Epithelial cell of esophagus (primary cell): Measurements from ENCODE around the gene NRG2.

Experiments used
- DNase-seq: peaks from one replicate; pipeline ENCODE4 v3.0.0; 2010; ENCODE audit warnings: low read depth
- H3K4me3 ChIP-seq: 2 replicates; pipeline ENCODE4 v1.5.1; 2011; ENCODE audit warnings: mild to moderate bottlenecking, low read length, control low read depth
- TF ChIP-seq, protein P1 (sequence below): IDR thresholded peaks from 2 replicates; pipeline ENCODE4 v1.5.1; 2011; ENCODE audit warnings: low read depth, mild to moderate bottlenecking, low read length, control low read depth, inconsistent platforms; ENCODE audit not compliant: insufficient read depth; ENCODE audit errors: missing control alignments

The NRG2 gene

DNA sequence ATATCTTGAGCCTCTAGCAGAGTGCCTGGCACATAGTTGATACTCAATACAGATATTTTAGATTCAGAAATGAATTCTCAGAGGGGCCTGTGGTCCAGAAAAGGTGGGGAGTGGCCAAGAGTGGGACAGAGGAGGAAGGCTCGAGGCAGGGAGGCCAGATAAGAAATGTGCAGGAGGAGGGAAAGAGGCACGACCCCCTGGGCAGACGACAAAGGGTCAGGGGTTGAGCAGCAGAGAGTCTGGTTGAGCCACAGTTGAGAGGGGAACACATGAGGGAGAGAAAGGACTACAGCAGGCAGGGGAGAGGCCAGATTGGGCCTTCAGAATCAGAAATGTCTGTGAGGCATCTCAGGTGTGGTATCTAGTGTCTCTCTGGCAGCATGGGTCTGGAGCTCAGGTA is 158.4 kb downstream of the NRG2 start:
- no peak overlapping the region for H3K4me3 ChIP-seq
- DNase-seq: no peak
- TF ChIP-seq, protein P1, sequence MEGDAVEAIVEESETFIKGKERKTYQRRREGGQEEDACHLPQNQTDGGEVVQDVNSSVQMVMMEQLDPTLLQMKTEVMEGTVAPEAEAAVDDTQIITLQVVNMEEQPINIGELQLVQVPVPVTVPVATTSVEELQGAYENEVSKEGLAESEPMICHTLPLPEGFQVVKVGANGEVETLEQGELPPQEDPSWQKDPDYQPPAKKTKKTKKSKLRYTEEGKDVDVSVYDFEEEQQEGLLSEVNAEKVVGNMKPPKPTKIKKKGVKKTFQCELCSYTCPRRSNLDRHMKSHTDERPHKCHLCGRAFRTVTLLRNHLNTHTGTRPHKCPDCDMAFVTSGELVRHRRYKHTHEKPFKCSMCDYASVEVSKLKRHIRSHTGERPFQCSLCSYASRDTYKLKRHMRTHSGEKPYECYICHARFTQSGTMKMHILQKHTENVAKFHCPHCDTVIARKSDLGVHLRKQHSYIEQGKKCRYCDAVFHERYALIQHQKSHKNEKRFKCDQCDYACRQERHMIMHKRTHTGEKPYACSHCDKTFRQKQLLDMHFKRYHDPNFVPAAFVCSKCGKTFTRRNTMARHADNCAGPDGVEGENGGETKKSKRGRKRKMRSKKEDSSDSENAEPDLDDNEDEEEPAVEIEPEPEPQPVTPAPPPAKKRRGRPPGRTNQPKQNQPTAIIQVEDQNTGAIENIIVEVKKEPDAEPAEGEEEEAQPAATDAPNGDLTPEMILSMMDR: no peak

DNA sequence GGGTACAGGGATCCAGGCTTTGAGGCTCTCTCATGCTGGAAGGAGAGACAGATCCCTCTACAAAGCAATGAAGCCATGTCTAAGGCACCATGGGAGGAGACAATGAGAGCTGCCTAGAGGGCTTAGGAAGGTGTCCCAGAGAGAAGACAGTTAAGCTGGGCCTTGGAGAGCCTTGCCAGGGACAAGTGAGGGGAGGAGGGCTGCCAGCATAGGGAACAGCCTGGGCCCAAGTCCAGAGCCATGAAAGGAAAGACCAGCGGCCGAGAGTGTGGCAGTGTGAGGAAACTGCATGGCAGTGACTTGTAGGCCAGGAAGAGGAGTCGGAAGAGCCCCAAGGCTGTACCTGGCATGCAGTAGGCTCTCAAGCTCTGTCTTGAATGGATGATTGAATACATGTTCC is 159.0 kb downstream of the NRG2 start:
- no peak overlapping the region for H3K4me3 ChIP-seq
- TF ChIP-seq, protein P1: no peak

DNA sequence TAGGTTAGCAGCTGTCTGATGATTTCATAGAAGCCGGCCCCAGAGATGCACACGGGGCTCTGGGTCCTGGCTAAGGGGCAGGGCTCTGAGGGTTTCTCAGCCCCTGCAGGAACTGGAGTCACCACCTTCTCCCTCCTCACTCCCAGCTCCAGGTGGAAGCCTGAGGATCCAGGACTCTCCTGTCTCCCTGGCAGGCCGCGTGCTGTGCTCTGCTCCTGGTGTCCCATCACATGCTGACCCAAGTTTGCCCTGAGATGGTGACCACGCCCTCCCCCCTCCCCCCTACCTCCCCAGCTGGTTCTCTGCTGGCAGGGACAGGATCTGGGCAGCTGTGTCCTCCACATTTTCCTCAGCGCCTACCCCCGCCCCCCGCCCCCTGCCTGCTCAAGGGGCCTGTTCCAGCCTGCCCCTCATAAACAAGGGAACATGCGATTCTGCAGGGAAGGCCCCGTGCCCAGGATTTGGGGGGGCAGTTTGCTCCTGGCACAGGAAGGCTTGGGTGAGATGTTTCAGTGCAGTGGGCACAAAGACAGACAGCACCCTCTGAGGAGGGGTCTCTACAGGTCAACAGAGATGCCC is 160.0 kb downstream of the NRG2 start:
- DNase-seq: no peak
- TF ChIP-seq, protein P1: no peak
- no peak overlapping the region for H3K4me3 ChIP-seq

More for the DNA sequence above, 159.0 kb downstream of the NRG2 start:
- DNase-seq: no peak

DNA sequence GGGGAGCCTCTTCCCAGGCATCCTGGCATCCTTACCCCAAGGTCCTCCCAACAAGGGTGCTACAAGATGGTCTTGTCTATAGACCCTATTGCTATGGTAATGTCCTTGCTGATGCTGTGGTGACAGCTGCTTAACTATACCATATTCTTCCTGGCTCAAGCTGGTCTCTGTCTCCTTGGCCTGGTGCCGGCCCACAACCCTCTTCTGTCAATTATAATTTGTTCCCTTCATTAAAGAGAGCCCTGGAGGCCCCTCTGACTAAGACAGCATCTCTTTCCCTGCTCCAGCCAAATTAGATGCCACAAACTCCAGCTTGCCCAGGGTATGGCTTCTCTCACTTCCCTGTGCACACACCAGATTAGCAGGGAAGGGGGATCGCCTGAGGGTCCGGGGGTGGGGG is 160.8 kb downstream of the NRG2 start:
- no peak overlapping the region for H3K4me3 ChIP-seq
- TF ChIP-seq, protein P1: no peak
- DNase-seq: no peak

DNA sequence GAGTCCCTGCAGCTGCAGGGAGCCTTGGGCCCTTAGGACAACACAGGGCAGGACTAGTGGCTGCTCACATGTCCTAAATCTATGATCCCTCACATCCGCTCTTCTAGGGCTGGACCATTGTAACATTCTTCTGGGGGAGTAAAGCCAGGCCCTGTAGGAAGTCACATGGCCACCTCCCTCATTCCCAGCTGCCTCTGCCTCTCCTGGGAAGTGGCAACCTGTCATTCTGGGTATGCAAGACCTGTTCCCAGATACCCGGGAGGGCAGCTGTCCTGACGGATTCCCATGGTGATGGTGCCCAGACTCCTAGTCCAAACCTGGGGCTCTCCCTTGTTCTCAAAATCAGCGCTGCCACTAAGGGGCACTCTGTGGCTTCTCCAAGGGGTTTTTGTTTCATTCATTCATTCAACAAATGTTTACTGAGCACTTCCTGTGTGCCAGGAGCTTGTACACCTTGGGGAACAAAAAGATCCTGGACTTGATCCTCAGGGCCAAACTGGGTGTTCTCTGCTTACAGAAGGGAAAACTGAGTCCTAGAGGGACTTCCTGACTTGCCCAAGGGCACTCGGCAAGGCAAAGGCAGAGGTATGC is 161.9 kb downstream of the NRG2 start:
- DNase-seq: no peak
- H3K4me3 ChIP-seq: no peak overlapping the region
- TF ChIP-seq, protein P1: no peak

DNA sequence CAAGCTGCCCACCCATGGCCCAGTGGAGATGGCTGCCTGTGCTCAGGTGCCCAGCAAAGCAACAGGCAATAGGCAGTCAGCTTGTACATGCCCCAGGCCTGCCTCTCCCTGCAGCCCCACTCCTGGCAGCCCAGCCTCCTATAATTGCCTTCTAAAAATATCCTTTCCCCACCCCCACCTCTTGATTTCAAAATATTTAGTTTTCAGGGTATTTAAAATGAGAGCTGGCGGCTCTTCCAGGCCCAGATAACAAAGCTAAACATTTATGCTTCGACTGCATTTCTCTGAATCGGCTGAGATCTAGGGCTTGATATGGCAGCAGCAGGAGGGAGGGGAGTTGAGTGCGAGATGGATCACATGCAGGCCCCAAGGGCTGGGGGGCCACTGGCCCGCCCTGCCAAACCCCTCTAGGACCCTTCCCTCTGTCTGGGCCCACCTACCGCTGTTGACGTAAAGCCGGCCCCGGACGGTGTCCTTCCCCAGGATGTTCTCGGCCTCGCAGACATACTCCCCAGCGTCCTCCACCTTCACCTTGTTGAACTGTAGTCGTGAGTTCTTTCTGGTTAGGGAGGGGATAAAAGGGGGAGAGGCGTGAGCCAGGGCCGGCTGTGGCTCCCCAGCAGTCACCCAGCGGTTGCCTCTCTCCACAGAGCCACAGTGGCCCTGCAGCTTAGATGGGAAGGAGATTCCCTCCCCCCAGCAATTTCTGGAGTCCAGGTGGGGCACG is 162.5 kb downstream of the NRG2 start:
- H3K4me3 ChIP-seq: no peak overlapping the region
- DNase-seq: no peak
- TF ChIP-seq, protein P1: no peak
